ENCODE measurements around the gene ASB7.

DNA sequence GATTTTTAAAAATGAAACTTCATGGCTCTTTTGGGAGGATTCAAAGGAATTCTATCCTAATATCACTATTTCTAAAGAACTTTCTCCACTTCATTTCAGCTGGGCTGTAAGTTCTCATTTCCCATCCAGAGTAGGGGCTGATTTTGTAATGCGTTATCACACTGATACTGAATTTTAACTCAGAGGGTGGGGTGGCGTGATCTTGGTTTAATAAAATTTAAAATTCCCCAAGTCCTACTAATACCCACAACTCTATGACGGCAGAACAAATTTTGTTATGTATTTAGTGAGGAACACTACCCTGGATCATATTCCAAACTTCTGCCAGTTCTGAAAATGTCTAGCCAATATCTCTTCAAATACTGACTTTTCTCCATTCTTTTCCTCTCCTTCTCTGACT, 92.7 kb downstream of the ASB7 start:
- TF ChIP-seq EZH2 (IDR thresholded peaks at IDR 0.05; ENCODE audit: low read depth), result no peak
- no peak for TF ChIP-seq CTCF (conservative IDR thresholded peaks at IDR 0.05)

Measured in PC-9 (cell line).